AG10803 (cell line): ENCODE measurements around the gene RPTOR.
A peak's percentile ranks its signal among the peaks of the same experiment; 100 is the strongest.

Source experiments
- DNase-seq: peaks from one replicate; pipeline ENCODE4 v3.0.0; 2010; ENCODE audit warnings: low read depth
- H3K4me3 ChIP-seq: 2 replicates; pipeline ENCODE4 v1.5.1; 2011; ENCODE audit warnings: mild to moderate bottlenecking, low read length, control low read depth
- CTCF ChIP-seq: conservative IDR thresholded peaks from 2 replicates; pipeline ENCODE4 v1.5.1; 2011; ENCODE audit warnings: mild to moderate bottlenecking, low read length, control low read depth, inconsistent platforms

Gene RPTOR

GRCh38 chr17:80662557-80662956, 117.9 kb downstream of the RPTOR start:
- DNase-seq, result no peak
- TF ChIP-seq CTCF, result no peak
- no peak overlapping the region for H3K4me3 ChIP-seq

GRCh38 chr17:80663781-80664206, 119.2 kb downstream of the RPTOR start:
- peak; percentile 65 for DNase-seq

GRCh38 chr17:80664217-80664790, 119.7 kb downstream of the RPTOR start:
- TF ChIP-seq CTCF, result no peak
- no peak overlapping the region for H3K4me3 ChIP-seq
- DNase-seq, result no peak

More at GRCh38 chr17:80663781-80664206, 119.2 kb downstream of the RPTOR start:
- H3K4me3 ChIP-seq, result no peak overlapping the region
- no peak for TF ChIP-seq CTCF

- DNase-seq, result no peak
- TF ChIP-seq CTCF, result no peak
- H3K4me3 ChIP-seq, result no peak overlapping the region
Measured at GRCh38 chr17:80665792-80666191, 121.2 kb downstream of the RPTOR start.

- no peak for DNase-seq
- no peak for TF ChIP-seq CTCF
- H3K4me3 ChIP-seq, result no peak overlapping the region
Measured at GRCh38 chr17:80666867-80667266, 122.2 kb downstream of the RPTOR start.

GRCh38 chr17:80667462-80668277, 123.0 kb downstream of the RPTOR start:
- no peak for DNase-seq
- H3K4me3 ChIP-seq, result no peak overlapping the region
- TF ChIP-seq CTCF, result no peak
